HepG2 (cell line): ENCODE data around the gene GPATCH8. TPM values are rescaled to one million over a fixed set of nuclear protein-coding genes. Genes with fewer than 3 reads are reported as not detected.
A peak's percentile ranks its signal among the peaks of the same experiment; 100 is the strongest.

Source experiments
- ATAC-seq: fragments of 200-7000 bp; cut with Tn5 transposase; 3 replicates; pipeline ENCODE4 v1.9.1; 2020; ENCODE audit warnings: mild to moderate bottlenecking, moderate library complexity
- BruUV-seq: library from RNA; stranded (reverse); fragments of 400-500 nt; replicated peaks from 2 replicates; lab custom pipeline; 2021; lab: Mats Ljungman, UMichigan
- CTCF ChIA-PET: fragments of 300-600 bp; formaldehyde crosslinking; extraction: SDS; loops from one replicate; lab custom pipeline; 2021; ENCODE audit warnings: low total read pairs, inconsistent platforms, low intra/inter-chr PET ratio; lab: Yijun Ruan, JAX
- POLR2A ChIA-PET: fragments of 350-600 bp; sonication (Branson Sonifier 250); formaldehyde crosslinking; loops from one replicate; lab custom pipeline; 2020; ENCODE audit warnings: antibody characterized with exemption, inconsistent platforms; lab: Yijun Ruan, JAX
- DNase-seq: peaks from one replicate; pipeline ENCODE4 v3.0.0-alpha.2; 2015; ENCODE audit warnings: low spot score
- FAIRE-seq: peaks from 3 replicates; lab custom pipeline; 2011; peaks lifted over from hg19 to GRCh38; lab: Jason Lieb, UNC
- H2AFZ ChIP-seq: one replicate; pipeline ENCODE4 v1.6.1; 2011; ENCODE audit warnings: low read length, inconsistent platforms
- H3K27ac ChIP-seq: fragments of 300-600 bp; 3 replicates; pipeline ENCODE4 v1.8.0; 2011; ENCODE audit warnings: mixed run types, mild to moderate bottlenecking, mixed read lengths, low read length, inconsistent platforms; ENCODE audit not compliant: insufficient read depth; ENCODE audit errors: extremely low read length
- H3K27me3 ChIP-seq, 2 experiments: fragments of 200-600 bp in 1 of 2; 2 replicates in 1 of 2; 3 replicates in 1 of 2; pipeline versions ENCODE4 v1.6.0 to v1.8.0; 2011; ENCODE audit warnings: low read length in 2 of 2, mild to moderate bottlenecking in 2 of 2, moderate library complexity in 2 of 2, inconsistent platforms in 1 of 2; ENCODE audit not compliant: insufficient read depth in 2 of 2, control insufficient read depth in 1 of 2
- H3K36me3 ChIP-seq, 2 experiments: fragments of 200-600 bp in 1 of 2; replicated peaks in 1 of 2; 2 replicates in 1 of 2; 3 replicates in 1 of 2; pipeline versions ENCODE4 v1.5.1 to v1.8.0; 2011; ENCODE audit warnings: low read length in 2 of 2, inconsistent platforms in 1 of 2; ENCODE audit not compliant: insufficient read depth in 2 of 2, control insufficient read depth in 1 of 2
- H3K4me1 ChIP-seq: 2 replicates; pipeline ENCODE4 v1.5.1; 2012; ENCODE audit warnings: low read length, inconsistent platforms; ENCODE audit not compliant: insufficient read depth
- H3K4me2 ChIP-seq: 2 replicates; pipeline ENCODE4 v1.6.0; 2011; ENCODE audit warnings: low read depth, low read length, inconsistent platforms
- H3K4me3 ChIP-seq, 3 experiments: fragments of 200-600 bp in 1 of 3; sonication (generic), shearing (Covaris generic) in 1 of 3; replicated peaks in 1 of 3; 2 replicates each; pipeline ENCODE4 v1.5.1; 2011 to 2016; ENCODE audit warnings: low read length in 3 of 3, inconsistent platforms in 2 of 3, low read depth in 2 of 3, mild to moderate bottlenecking in 2 of 3, control low read depth in 1 of 3, mixed read lengths in 1 of 3; ENCODE audit not compliant: insufficient read depth in 1 of 3
- H3K79me2 ChIP-seq: one replicate; pipeline ENCODE4 v1.6.1; 2011; ENCODE audit warnings: low read length, inconsistent platforms; ENCODE audit not compliant: insufficient read depth
- H3K9ac ChIP-seq: 2 replicates; pipeline ENCODE4 v1.6.0; 2011; ENCODE audit warnings: mild to moderate bottlenecking, low read depth, low read length, inconsistent platforms; ENCODE audit not compliant: insufficient read depth
- H3K9me3 ChIP-seq: 2 replicates; pipeline ENCODE4 v1.5.1; 2012; ENCODE audit warnings: mild to moderate bottlenecking, low read length
- H4K20me1 ChIP-seq: 2 replicates; pipeline ENCODE4 v1.6.0; 2011; ENCODE audit warnings: inconsistent platforms, mild to moderate bottlenecking, low read length, moderate library complexity; ENCODE audit not compliant: insufficient read depth
- MATR3 ChIP-seq: sonication (generic); formaldehyde crosslinking; IDR thresholded peaks from 2 replicates; pipeline ENCODE4 v1.4.0; 2020; ENCODE audit warnings: missing genetic modification reagents
- WGBS: methylation state at CpG from one replicate; pipeline ENCODE4 v1.1.6; 2017; ENCODE audit warnings: low lambda C conversion rate; 5-methylcytosine and 5-hydroxymethylcytosine counted together
- in situ Hi-C: cut with HindIII; loops from 2 replicates; pipeline ENCODE4 v1.10.0; 2017; ENCODE audit warnings: low pct_unique_long_range_greater_than_20kb; ENCODE audit not compliant: extremely low pct_ligation_motif_present
- intact Hi-C: fragments of 100-400 bp; cut with micrococcal nuclease; formaldehyde crosslinking; loops from one replicate; pipeline ENCODE4 v1.10.0; 2022; ENCODE audit not compliant: unreplicated experiment
- polyA plus RNA-seq, 8 experiments: library from polyadenylated mRNA; depleted of rRNA in 3 of 8; stranded (reverse) in 7 of 8; unstranded in 1 of 8; fragments of >200 nt; fragmentation: Illumina TruSeq in 4 of 8; extraction: Trizol in 4 of 8; gene quantifications; 2 replicates each; pipeline versions ENCODE4 v1.2.1 to v1.2.3, GENCODE V29; 2011 to 2016; ENCODE audit warnings: low read depth in 4 of 8, missing spikeins in 1 of 8, mixed read lengths in 1 of 8; ENCODE audit not compliant: insufficient read depth in 1 of 8
- total RNA-seq, 5 experiments: library from RNA; depleted of rRNA; stranded (reverse); fragments of >200 nt; fragmentation: Illumina TruSeq; extraction: Trizol; gene quantifications; 2 replicates each; pipeline ENCODE4 v1.2.3, GENCODE V29; 2016; ENCODE audit warnings: low read depth in 1 of 5
- TF ChIP-seq, protein P1 (sequence below): sonication (generic); formaldehyde crosslinking; IDR thresholded peaks from 2 replicates; pipeline ENCODE4 v1.5.0; 2020; ENCODE audit warnings: missing genetic modification reagents
- TF ChIP-seq, protein P2 (sequence below): sonication (generic); formaldehyde crosslinking; IDR thresholded peaks from 2 replicates; pipeline ENCODE4 v1.4.0; 2020; ENCODE audit warnings: low read depth, missing genetic modification reagents
- TF ChIP-seq, protein P3 (sequence below): IDR thresholded peaks from 2 replicates; pipeline ENCODE4 v1.6.1; 2016; ENCODE audit warnings: mild to moderate bottlenecking, missing biosample characterization, missing genetic modification reagents
- TF ChIP-seq, protein P4 (sequence below): sonication (generic); formaldehyde crosslinking; IDR thresholded peaks from 2 replicates; pipeline ENCODE4 v1.5.1; 2020; ENCODE audit warnings: missing genetic modification reagents, mild to moderate bottlenecking, borderline replicate concordance
- TF ChIP-seq, protein P5 (sequence below): fragments of 450-650 bp; IDR thresholded peaks from 2 replicates; pipeline ENCODE4 v1.6.1; 2016

Gene GPATCH8
- total and polyA plus RNA-seq, 2 of the 13 experiments (the other 11 are each of a cell fraction or from before 2014, with no cell fraction given), result 20.7 to 21.5 TPM

DNA sequence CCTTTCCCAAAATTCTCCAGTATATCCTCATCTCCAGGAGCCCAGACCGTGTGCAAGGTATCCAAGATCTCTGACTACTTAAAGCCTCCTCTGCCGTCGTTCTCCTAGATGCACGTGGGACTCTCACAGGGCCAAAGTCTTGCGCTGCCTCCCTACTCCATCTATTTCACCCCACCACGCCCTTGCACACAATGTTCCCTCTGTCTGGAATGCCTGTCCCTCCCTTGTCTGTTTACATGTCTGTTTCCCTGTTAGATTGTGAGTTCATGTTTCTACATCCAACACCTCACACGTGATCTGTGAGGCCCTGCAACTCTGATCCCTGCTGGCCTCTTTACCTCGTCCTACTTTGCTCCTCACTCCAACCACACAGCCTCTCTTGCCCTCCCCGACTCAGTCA is 49.2 kb upstream of the GPATCH8 start (continued):
- TF ChIP-seq, protein P1, sequence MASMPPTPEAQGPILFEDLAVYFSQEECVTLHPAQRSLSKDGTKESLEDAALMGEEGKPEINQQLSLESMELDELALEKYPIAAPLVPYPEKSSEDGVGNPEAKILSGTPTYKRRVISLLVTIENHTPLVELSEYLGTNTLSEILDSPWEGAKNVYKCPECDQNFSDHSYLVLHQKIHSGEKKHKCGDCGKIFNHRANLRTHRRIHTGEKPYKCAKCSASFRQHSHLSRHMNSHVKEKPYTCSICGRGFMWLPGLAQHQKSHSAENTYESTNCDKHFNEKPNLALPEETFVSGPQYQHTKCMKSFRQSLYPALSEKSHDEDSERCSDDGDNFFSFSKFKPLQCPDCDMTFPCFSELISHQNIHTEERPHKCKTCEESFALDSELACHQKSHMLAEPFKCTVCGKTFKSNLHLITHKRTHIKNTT (CRISPR knock-in tag), result no peak
- no peak for TF ChIP-seq MATR3
- TF ChIP-seq, protein P2, sequence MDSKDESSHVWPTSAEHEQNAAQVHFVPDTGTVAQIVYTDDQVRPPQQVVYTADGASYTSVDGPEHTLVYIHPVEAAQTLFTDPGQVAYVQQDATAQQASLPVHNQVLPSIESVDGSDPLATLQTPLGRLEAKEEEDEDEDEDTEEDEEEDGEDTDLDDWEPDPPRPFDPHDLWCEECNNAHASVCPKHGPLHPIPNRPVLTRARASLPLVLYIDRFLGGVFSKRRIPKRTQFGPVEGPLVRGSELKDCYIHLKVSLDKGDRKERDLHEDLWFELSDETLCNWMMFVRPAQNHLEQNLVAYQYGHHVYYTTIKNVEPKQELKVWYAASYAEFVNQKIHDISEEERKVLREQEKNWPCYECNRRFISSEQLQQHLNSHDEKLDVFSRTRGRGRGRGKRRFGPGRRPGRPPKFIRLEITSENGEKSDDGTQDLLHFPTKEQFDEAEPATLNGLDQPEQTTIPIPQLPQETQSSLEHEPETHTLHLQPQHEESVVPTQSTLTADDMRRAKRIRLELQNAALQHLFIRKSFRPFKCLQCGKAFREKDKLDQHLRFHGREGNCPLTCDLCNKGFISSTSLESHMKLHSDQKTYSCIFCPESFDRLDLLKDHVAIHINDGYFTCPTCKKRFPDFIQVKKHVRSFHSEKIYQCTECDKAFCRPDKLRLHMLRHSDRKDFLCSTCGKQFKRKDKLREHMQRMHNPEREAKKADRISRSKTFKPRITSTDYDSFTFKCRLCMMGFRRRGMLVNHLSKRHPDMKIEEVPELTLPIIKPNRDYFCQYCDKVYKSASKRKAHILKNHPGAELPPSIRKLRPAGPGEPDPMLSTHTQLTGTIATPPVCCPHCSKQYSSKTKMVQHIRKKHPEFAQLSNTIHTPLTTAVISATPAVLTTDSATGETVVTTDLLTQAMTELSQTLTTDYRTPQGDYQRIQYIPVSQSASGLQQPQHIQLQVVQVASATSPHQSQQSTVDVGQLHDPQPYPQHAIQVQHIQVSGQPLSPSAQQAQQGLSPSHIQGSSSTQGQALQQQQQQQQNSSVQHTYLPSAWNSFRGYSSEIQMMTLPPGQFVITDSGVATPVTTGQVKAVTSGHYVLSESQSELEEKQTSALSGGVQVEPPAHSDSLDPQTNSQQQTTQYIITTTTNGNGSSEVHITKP (CRISPR knock-in tag), result no peak
- TF ChIP-seq, protein P3, sequence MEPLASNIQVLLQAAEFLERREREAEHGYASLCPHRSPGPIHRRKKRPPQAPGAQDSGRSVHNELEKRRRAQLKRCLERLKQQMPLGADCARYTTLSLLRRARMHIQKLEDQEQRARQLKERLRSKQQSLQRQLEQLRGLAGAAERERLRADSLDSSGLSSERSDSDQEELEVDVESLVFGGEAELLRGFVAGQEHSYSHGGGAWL (CRISPR knock-in tag), result no peak

DNA sequence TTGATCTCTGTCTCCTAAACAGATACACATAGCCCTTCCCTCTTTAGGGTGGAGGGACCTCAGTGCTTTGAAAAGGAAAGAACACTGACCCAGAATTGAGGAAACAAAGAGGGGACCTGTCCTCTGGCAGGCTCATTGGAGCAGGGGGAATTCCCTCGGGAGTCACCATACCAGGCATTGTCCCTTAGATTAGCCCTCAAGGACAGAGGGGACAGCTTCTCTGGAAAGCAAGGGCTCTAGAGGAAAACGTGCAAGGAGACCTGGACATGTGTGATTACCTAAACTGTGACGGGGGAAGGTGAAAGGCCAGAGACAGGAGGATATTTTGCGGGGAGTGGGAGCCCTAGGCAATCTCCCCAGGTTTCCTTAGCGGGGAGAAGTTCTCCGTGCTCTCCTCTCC is 46.5 kb upstream of the GPATCH8 start:
- in situ Hi-C loops, result no loop called here
- H3K36me3 ChIP-seq, result no peaks in the 10 kb centered on the region
- DNase-seq, result no peak

More for the DNA sequence above, 46.5 kb upstream of the GPATCH8 start:
- Histone ChIP-seq H4K20me1 (no peaks in the 10 kb centered on the region), H3K79me2 (no peaks in the 10 kb centered on the region), H3K27me3 (peaks cover 4 to 22% of the 10 kb centered on the region in 2 experiments; a peak in 4 of 5 replicates), H3K27ac (no peak overlapping the region), H2AFZ (no peak overlapping the region), H3K9me3 (no peaks in the 10 kb centered on the region), H3K4me1 (peaks cover 10% of the 10 kb centered on the region), H3K9ac (no peak overlapping the region), H3K4me3 (no peak overlapping the region), H3K4me2 (no peak overlapping the region)
- TF ChIP-seq, protein P4, sequence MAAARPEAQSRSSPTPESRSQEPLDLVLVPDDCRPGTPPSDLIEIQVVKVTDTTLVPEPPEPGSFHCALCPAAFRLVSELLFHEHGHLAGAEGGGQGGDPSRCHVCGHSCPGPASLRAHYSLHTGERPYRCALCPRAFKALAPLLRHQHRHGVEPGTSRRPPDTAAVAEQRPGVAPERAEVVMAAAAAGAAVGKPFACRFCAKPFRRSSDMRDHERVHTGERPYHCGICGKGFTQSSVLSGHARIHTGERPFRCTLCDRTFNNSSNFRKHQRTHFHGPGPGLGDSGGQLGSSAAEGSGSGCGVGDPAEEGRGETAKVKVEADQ (CRISPR knock-in tag), result no peak
- TF ChIP-seq, protein P5, sequence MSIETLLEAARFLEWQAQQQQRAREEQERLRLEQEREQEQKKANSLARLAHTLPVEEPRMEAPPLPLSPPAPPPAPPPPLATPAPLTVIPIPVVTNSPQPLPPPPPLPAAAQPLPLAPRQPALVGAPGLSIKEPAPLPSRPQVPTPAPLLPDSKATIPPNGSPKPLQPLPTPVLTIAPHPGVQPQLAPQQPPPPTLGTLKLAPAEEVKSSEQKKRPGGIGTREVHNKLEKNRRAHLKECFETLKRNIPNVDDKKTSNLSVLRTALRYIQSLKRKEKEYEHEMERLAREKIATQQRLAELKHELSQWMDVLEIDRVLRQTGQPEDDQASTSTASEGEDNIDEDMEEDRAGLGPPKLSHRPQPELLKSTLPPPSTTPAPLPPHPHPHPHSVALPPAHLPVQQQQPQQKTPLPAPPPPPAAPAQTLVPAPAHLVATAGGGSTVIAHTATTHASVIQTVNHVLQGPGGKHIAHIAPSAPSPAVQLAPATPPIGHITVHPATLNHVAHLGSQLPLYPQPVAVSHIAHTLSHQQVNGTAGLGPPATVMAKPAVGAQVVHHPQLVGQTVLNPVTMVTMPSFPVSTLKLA, result 0 out of 2 replicates have a peak, but pooled peaks have one; percentile 3
- ATAC-seq (0 out of 3 replicates have a peak, but pooled peaks have one; percentile 21), FAIRE-seq (no peak)
- 5% methylated on average over 6 of the region's 6 CpGs for WGBS
- ChIA-PET POLR2A (no interaction called here), CTCF (no interaction called here)
- BruUV-seq, result no TSS peak
- intact Hi-C loops, result no loop called here
